HT-29 (cell line): ENCODE data around the gene SPPL3. TPM values are rescaled to one million over a fixed set of nuclear protein-coding genes. Genes with fewer than 3 reads are reported as not detected.

ENCODE experiments used
- DNase-seq: peaks from one replicate; pipeline ENCODE4 v3.0.0-alpha.2; 2015; ENCODE audit warnings: low spot score
- total RNA-seq: library from RNA; depleted of rRNA; stranded (reverse); fragments of >200 nt; shearing (Covaris generic); gene quantifications from 2 replicates; pipeline ENCODE4 v1.2.3, GENCODE V29; 2014

The SPPL3 gene
- total RNA-seq, 1 experiment from 2014 or later, result 7.9 TPM

GRCh38 chr12:120879102-120879501, 25.1 kb downstream of the SPPL3 start:
- DNase-seq, result no peak

GRCh38 chr12:120874547-120875245, 29.5 kb downstream of the SPPL3 start:
- DNase-seq, result no peak

- DNase-seq, result no peak
These were observed 30.9 kb downstream of the SPPL3 start for GRCh38 chr12:120873226-120873625.

GRCh38 chr12:120872487-120872886, 31.7 kb downstream of the SPPL3 start:
- DNase-seq, result no peak

GRCh38 chr12:120870415-120870814, 33.7 kb downstream of the SPPL3 start:
- DNase-seq, result no peak

- no peak for DNase-seq
These were observed 34.8 kb downstream of the SPPL3 start for GRCh38 chr12:120869376-120869775.

- no peak for DNase-seq
These were observed 38.0 kb downstream of the SPPL3 start for GRCh38 chr12:120866108-120866507.

GRCh38 chr12:120865098-120865497, 39.1 kb downstream of the SPPL3 start:
- DNase-seq, result no peak

GRCh38 chr12:120862664-120863063, 41.5 kb downstream of the SPPL3 start:
- DNase-seq, result no peak

- no peak for DNase-seq
These were observed 42.9 kb downstream of the SPPL3 start for GRCh38 chr12:120861074-120861795.

- no peak for DNase-seq
These were observed 45.7 kb downstream of the SPPL3 start for GRCh38 chr12:120858306-120859088.

GRCh38 chr12:120856980-120857379, 47.2 kb downstream of the SPPL3 start:
- peak; percentile 76 for DNase-seq

GRCh38 chr12:120855823-120856588, 48.2 kb downstream of the SPPL3 start:
- no peak for DNase-seq

GRCh38 chr12:120854804-120855203, 49.4 kb downstream of the SPPL3 start:
- no peak for DNase-seq

- DNase-seq, result no peak
These were observed 51.0 kb downstream of the SPPL3 start for GRCh38 chr12:120853188-120853587.

GRCh38 chr12:120851944-120852343, 52.2 kb downstream of the SPPL3 start:
- DNase-seq, result no peak

GRCh38 chr12:120851444-120851843, 52.7 kb downstream of the SPPL3 start:
- DNase-seq, result no peak

GRCh38 chr12:120849765-120850164, 54.4 kb downstream of the SPPL3 start:
- DNase-seq, result no peak

GRCh38 chr12:120847814-120848213, 56.3 kb downstream of the SPPL3 start:
- no peak for DNase-seq

GRCh38 chr12:120847392-120847791, 56.8 kb downstream of the SPPL3 start:
- DNase-seq, result no peak

GRCh38 chr12:120846721-120847120, 57.4 kb downstream of the SPPL3 start:
- DNase-seq, result no peak

- no peak for DNase-seq
These were observed 58.5 kb downstream of the SPPL3 start for GRCh38 chr12:120845696-120846095.
